ENCODE measurements around the gene OXER1. TPM values are rescaled to one million over a fixed set of nuclear protein-coding genes. Genes with fewer than 3 reads are reported as not detected.

The OXER1 gene
- total and polyA plus RNA-seq, 4 donors, result 2.2 to 8.1 (median 6.7) TPM

DNA sequence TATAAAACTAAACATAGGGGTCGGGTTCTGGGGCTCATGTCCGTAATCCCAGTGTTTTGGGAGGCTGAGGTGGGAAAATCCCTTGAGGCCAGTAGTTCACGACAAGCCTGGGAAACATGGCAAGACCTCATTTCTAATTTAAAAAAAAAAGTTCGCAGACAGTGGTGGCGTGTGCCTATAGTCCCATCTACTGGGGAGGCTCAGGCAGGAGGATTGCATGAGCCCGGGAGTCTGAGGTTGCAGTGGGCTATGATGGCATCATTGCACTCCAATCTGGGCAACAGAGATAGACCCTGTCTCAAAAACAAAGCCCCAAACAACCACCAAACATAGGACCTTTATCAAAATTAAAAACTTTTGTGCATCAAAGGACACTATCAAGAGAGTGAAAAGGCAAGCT lies 38.2 kb upstream of the OXER1 start:
- Histone ChIP-seq H3K27ac (ENCODE audit: low read depth in 1 of 2, low read length in 2 of 2) (no peak overlapping the region), H3K4me3 (ENCODE audit: low read depth in 1 of 3, low read length in 3 of 3) (no peak overlapping the region), H3K9ac (ENCODE audit: low read depth in 1 of 2, low read length in 2 of 2) (no peak overlapping the region), H3K4me1 (ENCODE audit: control insufficient read depth in 4 of 4, insufficient read depth in 4 of 4, low read length in 3 of 4) (peaks cover 0 to 8% (median 4%) of the 10 kb centered on the region in 4 donors), H3K36me3 (ENCODE audit: control insufficient read depth in 4 of 4, insufficient read depth in 3 of 4, low read depth in 1 of 4, low read length in 3 of 4) (peaks cover 0 to 2% (median 0%) of the 10 kb centered on the region in 4 donors), H3K27me3 (ENCODE audit: control insufficient read depth in 4 of 4, insufficient read depth in 4 of 4, low read length in 3 of 4) (no peaks in the 10 kb centered on the region), H3K9me3 (ENCODE audit: control insufficient read depth in 4 of 4, low read length in 3 of 4) (no peaks in the 10 kb centered on the region)
- no peak for DNase-seq (ENCODE audit: low spot score)
- no peak for TF ChIP-seq YY1 (IDR thresholded peaks at IDR 0.05)
- TF ChIP-seq RXRA (IDR thresholded peaks at IDR 0.05), result no peak
- no peak for TF ChIP-seq FOXA2 (IDR thresholded peaks at IDR 0.05)
- 83% methylated on average over 6 of the region's 6 CpGs for WGBS

DNA sequence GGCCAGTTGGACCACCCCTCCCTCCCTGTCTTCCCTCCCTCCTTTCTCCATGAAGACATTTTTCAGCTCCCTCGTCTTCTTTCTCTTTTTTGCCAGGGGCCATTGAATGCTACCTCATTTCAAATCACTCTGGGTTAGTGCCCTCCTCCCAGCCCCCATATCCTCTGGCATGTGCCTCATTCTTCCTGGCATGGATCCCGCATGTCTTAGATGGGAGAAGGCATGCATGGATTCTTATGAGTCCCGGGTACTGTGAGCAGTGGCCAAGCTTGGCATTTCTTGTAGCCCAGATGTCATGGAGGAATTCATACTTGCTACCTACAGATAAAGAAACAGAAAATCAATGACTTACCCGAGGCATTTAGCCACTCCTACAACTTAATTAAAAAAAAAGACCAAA lies 37.4 kb upstream of the OXER1 start:
- Histone ChIP-seq H3K27ac (ENCODE audit: low read depth in 1 of 2, low read length in 2 of 2) (no peak overlapping the region), H3K9me3 (ENCODE audit: control insufficient read depth in 4 of 4, low read length in 3 of 4) (no peaks in the 10 kb centered on the region), H3K36me3 (ENCODE audit: control insufficient read depth in 4 of 4, insufficient read depth in 3 of 4, low read depth in 1 of 4, low read length in 3 of 4) (peaks cover 0 to 3% (median 0%) of the 10 kb centered on the region in 4 donors), H3K4me1 (ENCODE audit: control insufficient read depth in 4 of 4, insufficient read depth in 4 of 4, low read length in 3 of 4) (peaks cover 0 to 9% (median 4%) of the 10 kb centered on the region in 4 donors), H3K4me3 (ENCODE audit: low read depth in 1 of 3, low read length in 3 of 3) (no peak overlapping the region), H3K9ac (ENCODE audit: low read depth in 1 of 2, low read length in 2 of 2) (no peak overlapping the region), H3K27me3 (ENCODE audit: control insufficient read depth in 4 of 4, insufficient read depth in 4 of 4, low read length in 3 of 4) (no peaks in the 10 kb centered on the region)
- no peak for DNase-seq (ENCODE audit: low spot score)
- WGBS, result 49% methylated on average over 4 of the region's 4 CpGs
- TF ChIP-seq TAF1 (conservative IDR thresholded peaks at IDR 0.05), result no peak
- TF ChIP-seq NR2F2 (IDR thresholded peaks at IDR 0.05), result no peak
- no peak for TF ChIP-seq SP1 (IDR thresholded peaks at IDR 0.05)
- TF ChIP-seq RXRA (IDR thresholded peaks at IDR 0.05), result no peak
- no peak for TF ChIP-seq HNF4A (conservative IDR thresholded peaks at IDR 0.05)
- TF ChIP-seq RAD21 (IDR thresholded peaks at IDR 0.05), result no peak
- TF ChIP-seq, protein P1, sequence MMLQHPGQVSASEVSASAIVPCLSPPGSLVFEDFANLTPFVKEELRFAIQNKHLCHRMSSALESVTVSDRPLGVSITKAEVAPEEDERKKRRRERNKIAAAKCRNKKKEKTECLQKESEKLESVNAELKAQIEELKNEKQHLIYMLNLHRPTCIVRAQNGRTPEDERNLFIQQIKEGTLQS (IDR thresholded peaks at IDR 0.05), result no peak
- no peak for TF ChIP-seq EGR1 (IDR thresholded peaks at IDR 0.05; ENCODE audit: low read depth in 2 of 2)
- TF ChIP-seq JUND (IDR thresholded peaks at IDR 0.05), result no peak
- no peak for TF ChIP-seq GABPA (IDR thresholded peaks at IDR 0.05 in 1 of 2, conservative IDR thresholded peaks at IDR 0.05 in 1 of 2)
- TF ChIP-seq, protein P2, sequence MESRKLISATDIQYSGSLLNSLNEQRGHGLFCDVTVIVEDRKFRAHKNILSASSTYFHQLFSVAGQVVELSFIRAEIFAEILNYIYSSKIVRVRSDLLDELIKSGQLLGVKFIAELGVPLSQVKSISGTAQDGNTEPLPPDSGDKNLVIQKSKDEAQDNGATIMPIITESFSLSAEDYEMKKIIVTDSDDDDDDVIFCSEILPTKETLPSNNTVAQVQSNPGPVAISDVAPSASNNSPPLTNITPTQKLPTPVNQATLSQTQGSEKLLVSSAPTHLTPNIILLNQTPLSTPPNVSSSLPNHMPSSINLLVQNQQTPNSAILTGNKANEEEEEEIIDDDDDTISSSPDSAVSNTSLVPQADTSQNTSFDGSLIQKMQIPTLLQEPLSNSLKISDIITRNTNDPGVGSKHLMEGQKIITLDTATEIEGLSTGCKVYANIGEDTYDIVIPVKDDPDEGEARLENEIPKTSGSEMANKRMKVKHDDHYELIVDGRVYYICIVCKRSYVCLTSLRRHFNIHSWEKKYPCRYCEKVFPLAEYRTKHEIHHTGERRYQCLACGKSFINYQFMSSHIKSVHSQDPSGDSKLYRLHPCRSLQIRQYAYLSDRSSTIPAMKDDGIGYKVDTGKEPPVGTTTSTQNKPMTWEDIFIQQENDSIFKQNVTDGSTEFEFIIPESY (IDR thresholded peaks at IDR 0.05), result no peak
- no peak for TF ChIP-seq FOXA2 (IDR thresholded peaks at IDR 0.05)
- TF ChIP-seq FOXA1 (IDR thresholded peaks at IDR 0.05), result no peak
- TF ChIP-seq, protein P3, sequence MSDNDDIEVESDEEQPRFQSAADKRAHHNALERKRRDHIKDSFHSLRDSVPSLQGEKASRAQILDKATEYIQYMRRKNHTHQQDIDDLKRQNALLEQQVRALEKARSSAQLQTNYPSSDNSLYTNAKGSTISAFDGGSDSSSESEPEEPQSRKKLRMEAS (IDR thresholded peaks at IDR 0.05), result no peak
- TF ChIP-seq, protein P4, sequence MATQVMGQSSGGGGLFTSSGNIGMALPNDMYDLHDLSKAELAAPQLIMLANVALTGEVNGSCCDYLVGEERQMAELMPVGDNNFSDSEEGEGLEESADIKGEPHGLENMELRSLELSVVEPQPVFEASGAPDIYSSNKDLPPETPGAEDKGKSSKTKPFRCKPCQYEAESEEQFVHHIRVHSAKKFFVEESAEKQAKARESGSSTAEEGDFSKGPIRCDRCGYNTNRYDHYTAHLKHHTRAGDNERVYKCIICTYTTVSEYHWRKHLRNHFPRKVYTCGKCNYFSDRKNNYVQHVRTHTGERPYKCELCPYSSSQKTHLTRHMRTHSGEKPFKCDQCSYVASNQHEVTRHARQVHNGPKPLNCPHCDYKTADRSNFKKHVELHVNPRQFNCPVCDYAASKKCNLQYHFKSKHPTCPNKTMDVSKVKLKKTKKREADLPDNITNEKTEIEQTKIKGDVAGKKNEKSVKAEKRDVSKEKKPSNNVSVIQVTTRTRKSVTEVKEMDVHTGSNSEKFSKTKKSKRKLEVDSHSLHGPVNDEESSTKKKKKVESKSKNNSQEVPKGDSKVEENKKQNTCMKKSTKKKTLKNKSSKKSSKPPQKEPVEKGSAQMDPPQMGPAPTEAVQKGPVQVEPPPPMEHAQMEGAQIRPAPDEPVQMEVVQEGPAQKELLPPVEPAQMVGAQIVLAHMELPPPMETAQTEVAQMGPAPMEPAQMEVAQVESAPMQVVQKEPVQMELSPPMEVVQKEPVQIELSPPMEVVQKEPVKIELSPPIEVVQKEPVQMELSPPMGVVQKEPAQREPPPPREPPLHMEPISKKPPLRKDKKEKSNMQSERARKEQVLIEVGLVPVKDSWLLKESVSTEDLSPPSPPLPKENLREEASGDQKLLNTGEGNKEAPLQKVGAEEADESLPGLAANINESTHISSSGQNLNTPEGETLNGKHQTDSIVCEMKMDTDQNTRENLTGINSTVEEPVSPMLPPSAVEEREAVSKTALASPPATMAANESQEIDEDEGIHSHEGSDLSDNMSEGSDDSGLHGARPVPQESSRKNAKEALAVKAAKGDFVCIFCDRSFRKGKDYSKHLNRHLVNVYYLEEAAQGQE (IDR thresholded peaks at IDR 0.05), result no peak
- TF ChIP-seq YY1 (IDR thresholded peaks at IDR 0.05), result no peak
- TF ChIP-seq, protein P5, sequence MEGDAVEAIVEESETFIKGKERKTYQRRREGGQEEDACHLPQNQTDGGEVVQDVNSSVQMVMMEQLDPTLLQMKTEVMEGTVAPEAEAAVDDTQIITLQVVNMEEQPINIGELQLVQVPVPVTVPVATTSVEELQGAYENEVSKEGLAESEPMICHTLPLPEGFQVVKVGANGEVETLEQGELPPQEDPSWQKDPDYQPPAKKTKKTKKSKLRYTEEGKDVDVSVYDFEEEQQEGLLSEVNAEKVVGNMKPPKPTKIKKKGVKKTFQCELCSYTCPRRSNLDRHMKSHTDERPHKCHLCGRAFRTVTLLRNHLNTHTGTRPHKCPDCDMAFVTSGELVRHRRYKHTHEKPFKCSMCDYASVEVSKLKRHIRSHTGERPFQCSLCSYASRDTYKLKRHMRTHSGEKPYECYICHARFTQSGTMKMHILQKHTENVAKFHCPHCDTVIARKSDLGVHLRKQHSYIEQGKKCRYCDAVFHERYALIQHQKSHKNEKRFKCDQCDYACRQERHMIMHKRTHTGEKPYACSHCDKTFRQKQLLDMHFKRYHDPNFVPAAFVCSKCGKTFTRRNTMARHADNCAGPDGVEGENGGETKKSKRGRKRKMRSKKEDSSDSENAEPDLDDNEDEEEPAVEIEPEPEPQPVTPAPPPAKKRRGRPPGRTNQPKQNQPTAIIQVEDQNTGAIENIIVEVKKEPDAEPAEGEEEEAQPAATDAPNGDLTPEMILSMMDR (IDR thresholded peaks at IDR 0.05; ENCODE audit: low read depth, low read length, missing input control), result no peak

All from liver (tissue), 9 donors.